Keratinocyte (primary cell): Measurements from ENCODE around the gene SYT9. TPM values are rescaled to one million over a fixed set of nuclear protein-coding genes. Genes with fewer than 3 reads are reported as not detected.

ENCODE experiments used
- DNase-seq: peaks from one replicate; pipeline ENCODE4 v3.0.0-alpha.2; 2011; ENCODE audit warnings: low read depth, missing footprints, low spot score
- FAIRE-seq: peaks from 2 replicates; lab custom pipeline; 2011; peaks lifted over from hg19 to GRCh38; lab: Jason Lieb, UNC
- H2AFZ ChIP-seq: 2 replicates; pipeline ENCODE4 v1.6.0; 2012; ENCODE audit warnings: low read length, control low read depth, inconsistent platforms; ENCODE audit not compliant: control insufficient read depth
- H3K27ac ChIP-seq: 2 replicates; pipeline ENCODE4 v1.5.1; 2011; ENCODE audit warnings: low read length; ENCODE audit not compliant: control insufficient read depth, insufficient read depth
- H3K27me3 ChIP-seq: 3 replicates; pipeline ENCODE4 v1.6.0; 2011; ENCODE audit warnings: low read length; ENCODE audit not compliant: control insufficient read depth, insufficient read depth; ENCODE audit errors: extremely low read depth
- H3K36me3 ChIP-seq, 2 experiments: 2 replicates in 1 of 2; 3 replicates in 1 of 2; pipeline ENCODE4 v1.5.1; 2011; ENCODE audit warnings: low read length in 2 of 2, mild to moderate bottlenecking in 1 of 2; ENCODE audit not compliant: control insufficient read depth in 2 of 2, insufficient read depth in 2 of 2; ENCODE audit errors: extremely low read depth in 1 of 2
- H3K4me1 ChIP-seq: 3 replicates; pipeline ENCODE4 v1.5.1; 2011; ENCODE audit warnings: low read length; ENCODE audit not compliant: control insufficient read depth, insufficient read depth; ENCODE audit errors: extremely low read depth
- H3K4me2 ChIP-seq: 3 replicates; pipeline ENCODE4 v1.6.0; 2011; ENCODE audit warnings: low read depth, low read length; ENCODE audit not compliant: control insufficient read depth, insufficient read depth; ENCODE audit errors: extremely low read depth
- H3K4me3 ChIP-seq, 3 experiments: fragments of 200-600 bp in 1 of 3; sonication (generic) in 1 of 3; 2 replicates in 2 of 3; 3 replicates in 1 of 3; pipeline ENCODE4 v1.5.1; 2011 to 2016; ENCODE audit warnings: low read length in 3 of 3, mild to moderate bottlenecking in 3 of 3, control low read depth in 2 of 3, inconsistent platforms in 1 of 3, low read depth in 1 of 3, mixed read lengths in 1 of 3, mixed run types in 1 of 3, moderate library complexity in 1 of 3; ENCODE audit not compliant: control insufficient read depth in 2 of 3, insufficient read depth in 2 of 3; ENCODE audit errors: extremely low read depth in 1 of 3
- H3K79me2 ChIP-seq: 2 replicates; pipeline ENCODE4 v1.6.0; 2012; ENCODE audit warnings: low read length; ENCODE audit not compliant: control insufficient read depth, insufficient read depth
- H3K9ac ChIP-seq: 3 replicates; pipeline ENCODE4 v1.6.0; 2011; ENCODE audit warnings: low read length; ENCODE audit not compliant: control insufficient read depth, insufficient read depth; ENCODE audit errors: extremely low read depth
- H3K9me1 ChIP-seq: 3 replicates; pipeline ENCODE4 v1.6.0; 2011; ENCODE audit warnings: low read length; ENCODE audit not compliant: control insufficient read depth, insufficient read depth; ENCODE audit errors: extremely low read depth
- H3K9me3 ChIP-seq: 2 replicates; pipeline ENCODE4 v1.5.1; 2012; ENCODE audit warnings: low read depth, low read length; ENCODE audit not compliant: control insufficient read depth
- H4K20me1 ChIP-seq: 3 replicates; pipeline ENCODE4 v1.6.0; 2011; ENCODE audit warnings: low read length; ENCODE audit not compliant: control insufficient read depth, insufficient read depth; ENCODE audit errors: extremely low read depth
- CTCF ChIP-seq, 3 experiments: IDR thresholded peaks in 1 of 3; conservative IDR thresholded peaks in 1 of 3; optimal IDR thresholded peaks in 1 of 3; 2 replicates in 2 of 3; 3 replicates in 1 of 3; pipeline versions ENCODE3 to v1.5.1; 2011; ENCODE audit warnings: low read length in 3 of 3, mild to moderate bottlenecking in 3 of 3, moderate library complexity in 2 of 3, control low read depth in 1 of 3, inconsistent platforms in 1 of 3; ENCODE audit not compliant: insufficient read depth in 2 of 3; ENCODE audit errors: extremely low read depth in 1 of 3
- EZH2 ChIP-seq: IDR thresholded peaks from one replicate; pipeline ENCODE4 v1.6.1; 2012; ENCODE audit warnings: inconsistent platforms, mild to moderate bottlenecking, low read length, moderate library complexity
- dilution Hi-C: fragments of 300-500 bp; cut with MboI; formaldehyde crosslinking; loops from one replicate; pipeline ENCODE4 v1.7.0; 2020; ENCODE audit warnings: low sequenced_read_pairs; ENCODE audit not compliant: extremely low pct_ligation_motif_present
- polyA plus RNA-seq, 5 experiments: library from polyadenylated mRNA; depleted of rRNA in 3 of 5; stranded (reverse) in 3 of 5; stranded (forward) in 1 of 5; unstranded in 1 of 5; fragments of >200 nt; gene quantifications; 1 replicate in 1 of 5; 2 replicates in 3 of 5; 3 replicates in 1 of 5; pipeline versions ENCODE4 v1.2.1 to v1.2.3, GENCODE V29; 2011 to 2012; ENCODE audit warnings: missing spikeins in 2 of 5, low read depth in 1 of 5, low replicate concordance in 1 of 5

SYT9 gene
- polyA plus RNA-seq, 1 donor (not counting 4 experiments of a cell fraction or from before 2014, with no cell fraction given) = not detected

- TF ChIP-seq CTCF (optimal IDR thresholded peaks at IDR 0.05 in 1 of 3, IDR thresholded peaks at IDR 0.05 in 1 of 3, conservative IDR thresholded peaks at IDR 0.05 in 1 of 3; ENCODE audit: extremely low read depth in 1 of 3, insufficient read depth in 2 of 3, low read length in 3 of 3) = no peak
- no peak for TF ChIP-seq EZH2
- no peaks in the 10 kb centered on the region for H3K9me1 ChIP-seq
- no peaks in the 10 kb centered on the region for H3K4me1 ChIP-seq
- H3K27me3 ChIP-seq = no peaks in the 10 kb centered on the region
- no peak overlapping the region for H3K4me2 ChIP-seq
- no peak overlapping the region for H3K9ac ChIP-seq
- H4K20me1 ChIP-seq = no peaks in the 10 kb centered on the region
- H3K9me3 ChIP-seq = no peaks in the 10 kb centered on the region
- FAIRE-seq (no peak), DNase-seq (no peak)
- dilution Hi-C loops = no loop called here
- H3K4me3 ChIP-seq = no peak overlapping the region
- no peak overlapping the region for H2AFZ ChIP-seq
- no peak overlapping the region for H3K27ac ChIP-seq
- H3K79me2 ChIP-seq = no peaks in the 10 kb centered on the region
- no peaks in the 10 kb centered on the region for H3K36me3 ChIP-seq
Measured at GRCh38 chr11:7262672-7263071, 11.0 kb downstream of the SYT9 start.

GRCh38 chr11:7263842-7264241 is 12.1 kb downstream of the SYT9 start:
- TF ChIP-seq EZH2 (no peak), CTCF (optimal IDR thresholded peaks at IDR 0.05 in 1 of 3, IDR thresholded peaks at IDR 0.05 in 1 of 3, conservative IDR thresholded peaks at IDR 0.05 in 1 of 3; ENCODE audit: extremely low read depth in 1 of 3, insufficient read depth in 2 of 3, low read length in 3 of 3) (no peak)
- Histone ChIP-seq H3K4me1 (no peaks in the 10 kb centered on the region), H3K36me3 (no peaks in the 10 kb centered on the region), H4K20me1 (no peaks in the 10 kb centered on the region), H2AFZ (no peak overlapping the region), H3K4me3 (no peak overlapping the region), H3K27me3 (no peaks in the 10 kb centered on the region), H3K27ac (no peak overlapping the region), H3K9me1 (no peaks in the 10 kb centered on the region), H3K9ac (no peak overlapping the region), H3K9me3 (no peaks in the 10 kb centered on the region), H3K79me2 (no peaks in the 10 kb centered on the region), H3K4me2 (no peak overlapping the region)
- dilution Hi-C loops = no loop called here
- DNase-seq (no peak), FAIRE-seq (no peak)
